ENCODE data around the gene ACSS2. TPM values are rescaled to one million over a fixed set of nuclear protein-coding genes. Genes with fewer than 3 reads are reported as not detected.

The ACSS2 gene
- total and polyA plus RNA-seq, 10 of the 15 experiments (the other 5 are each of a cell fraction or from before 2014, with no cell fraction given) = 2.8 to 37.2 (median 24.2) TPM

DNA sequence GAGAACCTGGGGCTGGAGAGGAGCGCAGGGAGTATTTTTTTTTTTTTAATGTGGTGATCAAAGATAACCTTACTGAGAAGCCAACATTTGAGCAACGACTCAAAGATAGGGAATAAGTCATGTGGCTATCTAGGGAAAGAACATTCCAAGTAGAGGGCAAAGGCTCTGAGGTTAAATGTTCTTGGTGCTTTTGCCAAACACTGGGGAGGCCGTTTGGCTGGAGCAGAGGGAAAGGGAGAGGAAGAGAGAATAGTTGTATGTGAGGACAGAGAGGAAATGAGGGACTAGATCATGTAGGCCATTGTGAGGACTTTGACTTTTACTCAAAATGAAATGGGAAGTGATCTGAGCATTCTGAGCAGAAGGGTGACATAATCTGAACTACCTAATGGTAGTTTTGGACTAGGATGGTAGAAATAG lies 27.8 kb downstream of the ACSS2 start (continued):
- TF ChIP-seq NKRF (conservative IDR thresholded peaks at IDR 0.05) = no peak
- no peak for TF ChIP-seq CREB1 (IDR thresholded peaks at IDR 0.05; ENCODE audit: low read depth)
- peak; percentile 58 for TF ChIP-seq IKZF1 (conservative IDR thresholded peaks at IDR 0.05)
- no peak for TF ChIP-seq HDAC2 (IDR thresholded peaks at IDR 0.05)
- TF ChIP-seq LARP7 (IDR thresholded peaks at IDR 0.05) = no peak
- peak; percentile 59; the same call in 1 of the 2 replicates for TF ChIP-seq ATF2 (IDR thresholded peaks at IDR 0.05; ENCODE audit: low read length)
- no peak for TF ChIP-seq IRF3 (IDR thresholded peaks at IDR 0.05)
- no peak for TF ChIP-seq SP1 (IDR thresholded peaks at IDR 0.05; ENCODE audit: low read depth, low read length)
- TF ChIP-seq, protein P1, sequence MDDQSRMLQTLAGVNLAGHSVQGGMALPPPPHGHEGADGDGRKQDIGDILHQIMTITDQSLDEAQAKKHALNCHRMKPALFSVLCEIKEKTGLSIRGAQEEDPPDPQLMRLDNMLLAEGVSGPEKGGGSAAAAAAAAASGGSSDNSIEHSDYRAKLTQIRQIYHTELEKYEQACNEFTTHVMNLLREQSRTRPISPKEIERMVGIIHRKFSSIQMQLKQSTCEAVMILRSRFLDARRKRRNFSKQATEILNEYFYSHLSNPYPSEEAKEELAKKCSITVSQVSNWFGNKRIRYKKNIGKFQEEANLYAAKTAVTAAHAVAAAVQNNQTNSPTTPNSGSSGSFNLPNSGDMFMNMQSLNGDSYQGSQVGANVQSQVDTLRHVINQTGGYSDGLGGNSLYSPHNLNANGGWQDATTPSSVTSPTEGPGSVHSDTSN (IDR thresholded peaks at IDR 0.05; ENCODE audit: insufficient replicate concordance, low read depth, low read length) = no peak
- no peak for TF ChIP-seq EP300 (IDR thresholded peaks at IDR 0.05; ENCODE audit: borderline replicate concordance in 1 of 2, control insufficient read depth in 1 of 2, low read depth in 2 of 2, low read length in 2 of 2)
- no peak for TF ChIP-seq HCFC1 (IDR thresholded peaks at IDR 0.05; ENCODE audit: low read length)
- no peak for TF ChIP-seq RELB (IDR thresholded peaks at IDR 0.05; ENCODE audit: low read depth)
- TF ChIP-seq POU2F2 (IDR thresholded peaks at IDR 0.05; ENCODE audit: borderline replicate concordance, low read depth, low read length) = no peak
- no peak for TF ChIP-seq NFXL1 (IDR thresholded peaks at IDR 0.05; ENCODE audit: borderline replicate concordance)
- peak; percentile 33 to 39; a peak in 1 of 4 replicates for TF ChIP-seq IKZF2 (IDR thresholded peaks at IDR 0.05)
- no peak for TF ChIP-seq CHD2 (IDR thresholded peaks at IDR 0.05; ENCODE audit: borderline replicate concordance, low read depth, low read length)
- no peak for TF ChIP-seq RBBP5 (conservative IDR thresholded peaks at IDR 0.05)
- TF ChIP-seq EGR1 (IDR thresholded peaks at IDR 0.05; ENCODE audit: borderline replicate concordance in 1 of 2, low read depth in 2 of 2, low read length in 2 of 2) = no peak
- no peak for TF ChIP-seq NFYA (IDR thresholded peaks at IDR 0.05; ENCODE audit: borderline replicate concordance, low read depth, low read length)
- TF ChIP-seq IRF4 (IDR thresholded peaks at IDR 0.05; ENCODE audit: low read depth, low read length) = no peak; the same call in 1 of the 2 replicates
- no peak for TF ChIP-seq CBX3 (IDR thresholded peaks at IDR 0.05; ENCODE audit: borderline replicate concordance, low read depth)
- no peak for TF ChIP-seq KDM1A (IDR thresholded peaks at IDR 0.05; ENCODE audit: borderline replicate concordance)
- TF ChIP-seq RCOR1 (conservative IDR thresholded peaks at IDR 0.05; ENCODE audit: low read depth, low read length) = no peak
- TF ChIP-seq, protein P2, sequence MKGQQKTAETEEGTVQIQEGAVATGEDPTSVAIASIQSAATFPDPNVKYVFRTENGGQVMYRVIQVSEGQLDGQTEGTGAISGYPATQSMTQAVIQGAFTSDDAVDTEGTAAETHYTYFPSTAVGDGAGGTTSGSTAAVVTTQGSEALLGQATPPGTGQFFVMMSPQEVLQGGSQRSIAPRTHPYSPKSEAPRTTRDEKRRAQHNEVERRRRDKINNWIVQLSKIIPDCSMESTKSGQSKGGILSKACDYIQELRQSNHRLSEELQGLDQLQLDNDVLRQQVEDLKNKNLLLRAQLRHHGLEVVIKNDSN (IDR thresholded peaks at IDR 0.05; ENCODE audit: borderline replicate concordance, extremely low read length, insufficient read depth, low read depth, low read length) = no peak

All from GM12878 (cell line).